ENCODE data around the gene ARHGAP35.
"Not testable (repeated sequence)": the region's sequence is repeated elsewhere in the genome, so short reads cannot be mapped to it uniquely, and the experiment has no call there.

Gene ARHGAP35

GRCh38 chr19:46860846-46861690 lies at the start of gene ARHGAP35:
TSS of gene ARHGAP35 (plus strand) at chr19:46860997. CDS start at chr19:46918676, 57,679 bp downstream.
- DNase-seq: peak; percentile 88

GRCh38 chr19:46812977-46813838 lies 47.6 kb upstream of the ARHGAP35 start:
- no peak for DNase-seq

- DNase-seq: no peak
Measured at GRCh38 chr19:46813839-46814358, 46.9 kb upstream of the ARHGAP35 start.

- no peak for DNase-seq
Measured at GRCh38 chr19:46815833-46816627, 44.8 kb upstream of the ARHGAP35 start.

DNA sequence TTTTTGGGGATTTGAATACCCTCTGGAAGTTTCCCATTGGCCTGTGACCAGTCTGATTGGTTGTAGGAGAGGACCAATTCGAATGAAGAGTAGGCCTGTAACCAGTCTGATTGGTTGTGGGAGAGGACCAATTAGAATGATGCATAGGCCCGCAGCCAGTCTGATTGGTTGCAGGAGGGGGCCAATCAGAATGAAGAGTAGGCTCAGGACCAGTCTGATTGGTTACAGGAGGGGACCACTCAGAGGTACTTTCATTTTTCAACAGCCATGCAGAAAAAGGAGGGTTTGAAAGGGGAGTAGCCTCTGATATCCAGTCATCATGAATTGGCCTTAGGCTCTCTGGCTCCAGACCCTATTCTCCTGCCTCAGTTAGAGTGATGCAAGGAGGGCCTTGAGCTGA lies 42.0 kb upstream of the ARHGAP35 start:
- DNase-seq: peak; percentile 10

DNA sequence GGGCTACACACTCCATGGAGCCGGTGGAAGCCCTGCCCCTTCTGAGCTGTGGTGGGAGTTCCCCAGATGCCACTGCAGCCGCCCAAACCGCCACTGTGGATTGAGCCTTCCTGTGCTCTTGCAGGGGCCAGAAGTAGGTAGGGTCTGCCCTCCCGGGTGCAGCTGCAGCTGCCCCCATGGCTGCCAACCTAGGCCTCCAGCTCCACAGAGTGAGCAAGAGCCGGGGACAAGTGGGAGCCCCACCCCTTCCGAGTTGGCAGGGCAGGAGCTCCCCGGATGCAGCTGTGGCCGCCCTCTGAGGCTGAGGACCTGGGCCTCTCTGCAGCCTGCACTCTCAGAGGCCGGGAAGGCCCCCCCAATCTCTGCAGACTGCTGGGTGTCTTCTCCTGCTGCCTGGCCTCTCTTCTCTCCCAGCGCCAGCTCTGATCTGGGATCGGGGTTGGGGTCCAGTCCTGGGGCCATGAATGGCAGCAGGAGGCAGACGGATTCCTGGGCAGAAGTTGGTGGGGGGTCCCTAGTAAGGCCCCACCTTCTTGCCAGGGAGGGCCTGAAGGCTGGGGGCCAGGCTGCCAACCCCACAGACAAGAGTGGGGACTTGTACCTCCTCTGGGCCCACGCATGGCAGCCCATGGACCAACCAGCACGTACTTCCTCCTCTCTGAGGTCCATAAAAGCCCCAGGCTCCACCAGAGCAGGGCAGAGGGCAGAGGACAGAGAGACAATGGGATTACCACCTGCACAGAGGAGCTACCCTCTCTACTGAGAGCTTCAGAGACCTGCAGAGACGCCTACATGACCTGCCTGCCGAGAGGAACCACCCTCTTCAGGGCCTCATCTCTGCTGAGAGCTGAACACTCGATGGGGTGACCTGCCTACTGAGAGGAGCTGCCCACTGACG lies 39.0 kb upstream of the ARHGAP35 start:
- DNase-seq: peak; percentile 73

- not testable (repeated sequence) for DNase-seq
Measured at GRCh38 chr19:46822410-46822787, 38.4 kb upstream of the ARHGAP35 start.

DNA sequence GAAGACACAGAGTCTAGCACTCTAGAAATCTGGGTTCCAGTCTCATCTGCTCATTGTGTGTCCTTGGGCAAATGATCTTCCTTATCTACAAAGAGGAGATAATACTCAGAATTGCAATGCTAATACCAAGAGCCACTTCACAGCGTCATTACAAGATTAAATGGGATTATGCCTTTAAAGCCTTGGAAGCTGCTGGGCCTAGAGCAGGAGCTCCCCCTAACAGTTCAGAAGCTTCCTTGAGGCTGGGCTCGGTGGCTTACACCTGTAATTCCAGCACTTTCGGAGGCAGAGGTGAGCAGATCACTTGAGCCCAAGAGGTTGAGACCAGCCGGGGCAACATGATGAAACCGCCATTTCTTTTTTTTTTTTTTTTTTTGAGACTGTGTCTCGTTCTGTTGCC lies 37.7 kb upstream of the ARHGAP35 start:
- DNase-seq: no peak

GRCh38 chr19:46824890-46825730 lies 35.7 kb upstream of the ARHGAP35 start:
- peak; percentile 43 for DNase-seq

DNA sequence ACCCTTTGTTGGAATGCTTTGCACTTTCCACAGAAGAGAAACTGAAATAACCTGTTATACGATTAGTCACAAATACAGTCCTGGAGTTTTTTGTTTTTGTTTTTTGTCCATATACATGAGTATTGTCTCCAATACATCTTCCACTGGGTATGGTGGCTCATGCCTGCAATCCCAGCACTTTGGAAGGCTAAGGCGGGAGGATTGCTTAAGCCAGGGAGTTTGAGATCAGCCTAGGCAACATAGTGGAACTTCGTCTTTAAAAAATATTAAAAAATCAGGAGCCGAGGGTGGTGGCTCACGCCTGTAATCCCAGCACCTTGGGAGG lies 35.1 kb upstream of the ARHGAP35 start:
- no peak for DNase-seq

- DNase-seq: no peak
Measured at GRCh38 chr19:46828484-46828883, 32.3 kb upstream of the ARHGAP35 start.

- no peak for DNase-seq
Measured at GRCh38 chr19:46830864-46831263, 29.9 kb upstream of the ARHGAP35 start.

DNA sequence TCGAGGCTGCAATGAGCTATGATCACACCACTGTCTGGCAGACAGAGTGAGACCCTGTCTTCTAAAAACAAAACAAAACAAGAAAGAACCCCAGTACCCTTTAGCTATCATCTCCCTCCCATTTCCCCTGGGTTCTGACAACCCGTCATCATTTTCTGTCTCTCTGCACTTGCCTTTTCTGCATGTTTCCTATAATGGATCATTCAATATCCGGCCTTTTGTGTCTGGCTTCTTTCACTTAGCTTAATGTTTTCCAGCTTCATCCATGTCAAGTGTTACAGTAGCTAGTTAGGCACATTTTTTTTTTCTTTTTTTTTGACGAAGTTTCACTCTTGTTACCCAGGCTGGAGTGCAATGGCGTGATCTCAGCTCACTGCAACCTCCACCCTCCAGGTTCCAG lies 26.7 kb upstream of the ARHGAP35 start:
- DNase-seq: no peak

- DNase-seq: no peak
Measured at GRCh38 chr19:46834984-46835383, 25.8 kb upstream of the ARHGAP35 start.

DNA sequence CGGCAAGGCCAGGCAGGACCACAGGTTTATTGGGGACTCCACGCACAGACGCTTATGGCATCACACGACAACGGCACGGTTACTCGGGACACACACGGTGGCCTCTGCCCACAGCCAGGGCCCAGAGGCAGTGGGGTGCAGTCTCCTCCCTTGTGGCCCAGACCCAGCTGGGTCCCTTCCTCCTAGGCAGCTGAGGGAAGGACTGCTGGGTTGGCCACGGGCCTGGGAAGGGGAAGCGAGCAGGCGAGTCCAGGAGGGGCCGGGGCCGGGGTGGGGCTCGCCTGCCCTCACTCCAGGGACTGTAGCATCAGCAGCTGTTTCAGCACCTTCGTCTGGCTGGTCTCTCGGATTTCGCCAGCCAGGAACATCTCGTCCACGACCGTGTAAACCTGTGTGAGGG lies 22.6 kb upstream of the ARHGAP35 start:
- no peak for DNase-seq

DNA sequence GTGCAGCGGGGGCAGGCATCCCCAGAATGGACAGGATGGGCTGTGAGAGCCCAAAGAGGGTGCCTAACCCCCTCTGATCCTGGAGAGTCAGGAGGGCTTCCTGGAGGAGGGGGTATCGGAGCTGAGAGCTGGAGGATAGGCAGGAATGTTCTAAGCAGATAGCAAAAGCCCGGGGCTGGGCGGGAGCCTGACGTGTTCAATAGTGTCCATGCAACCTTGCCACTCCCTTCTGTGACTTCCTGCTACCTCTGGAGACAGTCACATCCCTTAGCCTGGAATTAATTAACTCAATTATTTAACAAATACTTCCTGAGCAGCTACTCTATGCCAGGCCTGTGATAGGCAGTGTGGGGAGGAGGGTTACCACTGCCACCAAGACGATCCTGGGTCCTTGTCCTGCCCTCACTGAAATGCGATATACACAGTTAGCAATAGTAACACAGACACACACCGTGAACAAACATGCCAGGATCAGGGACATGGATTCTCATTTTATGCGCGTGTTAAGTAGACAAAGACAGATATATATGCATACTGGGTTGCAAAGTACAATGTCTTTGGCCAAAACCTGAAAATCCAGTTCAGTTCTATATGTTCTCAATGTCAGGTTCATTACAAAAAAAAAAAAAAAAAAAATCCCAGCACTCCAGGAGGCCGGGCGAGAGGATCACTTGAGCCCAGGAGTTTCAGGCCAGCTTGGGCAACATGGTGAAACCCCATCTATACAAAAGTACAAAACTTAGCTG lies 20.9 kb upstream of the ARHGAP35 start:
- no peak for DNase-seq

GRCh38 chr19:46840498-46840942 lies 20.3 kb upstream of the ARHGAP35 start:
- peak; percentile 67 for DNase-seq

DNA sequence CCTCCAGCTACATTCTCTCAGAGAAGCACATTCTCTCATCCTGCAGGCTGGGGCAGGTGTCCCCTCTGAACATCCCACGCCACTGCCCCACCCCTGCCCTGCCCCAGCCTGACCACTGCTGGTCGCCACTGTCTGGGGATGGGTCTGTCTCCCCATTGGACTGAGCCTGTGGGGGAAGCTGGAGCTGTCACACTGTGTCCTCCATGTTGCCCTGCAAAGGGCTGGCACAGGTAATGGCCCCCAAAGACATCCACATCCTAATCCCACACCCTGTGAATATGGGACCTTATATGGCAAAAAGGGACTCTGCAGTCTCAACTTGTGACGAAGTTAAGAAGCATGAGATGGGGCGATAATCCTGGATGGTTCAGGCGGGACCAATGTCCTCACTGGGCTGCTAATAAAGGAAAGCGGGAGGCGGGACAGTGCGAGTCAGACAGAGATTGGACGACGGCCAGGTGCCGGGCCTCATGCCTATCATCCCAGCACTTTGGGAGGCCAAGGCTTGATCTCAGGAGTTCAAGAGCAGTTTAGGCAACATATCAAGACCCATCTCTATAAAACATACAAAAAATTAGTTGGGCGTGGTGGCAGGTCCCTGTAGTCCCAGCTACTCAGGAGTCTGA lies 19.2 kb upstream of the ARHGAP35 start:
- DNase-seq: no peak

DNA sequence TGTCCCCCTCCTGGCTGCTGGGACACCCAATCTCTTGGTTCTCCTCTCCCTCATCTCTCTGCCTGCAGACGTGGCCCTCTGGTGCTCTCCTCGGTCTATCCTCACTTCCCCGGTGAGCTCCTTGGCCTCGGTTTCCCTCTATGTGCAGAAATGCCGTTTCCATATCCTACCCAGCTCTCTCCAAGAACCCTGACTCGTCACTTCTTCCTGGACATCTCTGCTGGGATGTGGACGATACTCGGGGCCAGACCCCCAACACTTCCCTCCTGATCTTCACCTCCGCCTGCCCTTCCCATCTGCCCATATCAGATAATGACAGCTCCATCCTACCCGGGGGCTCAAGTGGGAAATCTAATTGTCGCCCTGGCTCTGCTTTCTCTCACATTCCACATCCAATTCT lies 18.0 kb upstream of the ARHGAP35 start:
- DNase-seq: no peak

DNA sequence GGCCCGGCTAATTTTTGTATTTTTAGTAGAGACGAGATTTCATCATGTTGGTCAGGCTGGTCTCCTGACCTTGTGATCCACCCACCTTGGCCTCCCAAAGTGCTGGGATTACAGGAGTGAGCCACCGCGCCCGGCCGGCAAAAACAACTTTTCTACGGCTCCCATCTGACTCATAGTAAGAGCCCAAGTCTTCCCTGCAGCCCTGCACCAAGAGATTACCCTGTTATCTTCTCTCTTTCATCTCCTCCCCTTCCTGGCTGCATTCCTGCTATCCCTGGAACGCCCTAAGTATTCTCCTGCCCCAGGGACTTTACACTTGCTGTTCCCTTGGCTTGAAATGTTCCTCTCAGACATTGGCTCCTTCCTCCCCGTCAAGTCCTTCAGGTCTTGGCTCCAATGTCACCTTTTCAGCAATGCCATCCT lies 16.7 kb upstream of the ARHGAP35 start:
- no peak for DNase-seq
